H9 (cell line): ENCODE results near the gene PARD3. TPM values are rescaled to one million over a fixed set of nuclear protein-coding genes. Genes with fewer than 3 reads are reported as not detected.
A peak's percentile ranks its signal among the peaks of the same experiment; 100 is the strongest.

Experiments
- DNase-seq: peaks from one replicate; pipeline ENCODE4 v3.0.0-alpha.2; 2017
- H2AFZ ChIP-seq: one replicate; pipeline ENCODE4 v1.6.1; 2013; ENCODE audit warnings: mild to moderate bottlenecking, low read length, control low read depth, moderate library complexity
- H2AK5ac ChIP-seq: 2 replicates; pipeline ENCODE4 v1.6.1; 2013; ENCODE audit warnings: low read length, control low read depth, mixed read lengths; ENCODE audit not compliant: insufficient read length
- H2BK120ac ChIP-seq: one replicate; pipeline ENCODE4 v1.6.1; 2013; ENCODE audit warnings: low read depth, mild to moderate bottlenecking, low read length, control low read depth, inconsistent platforms; ENCODE audit not compliant: poor library complexity, severe bottlenecking
- H2BK12ac ChIP-seq: 2 replicates; pipeline ENCODE4 v1.6.1; 2013; ENCODE audit warnings: low read length, control low read depth, mixed read lengths, low read depth; ENCODE audit not compliant: insufficient read length
- H2BK15ac ChIP-seq: 2 replicates; pipeline ENCODE4 v1.6.1; 2013; ENCODE audit warnings: low read depth, low read length, control low read depth
- H2BK20ac ChIP-seq: one replicate; pipeline ENCODE4 v1.6.1; 2013; ENCODE audit warnings: low read depth, mild to moderate bottlenecking, low read length, control low read depth, inconsistent platforms; ENCODE audit not compliant: poor library complexity, severe bottlenecking
- H2BK5ac ChIP-seq: 2 replicates; pipeline ENCODE4 v1.6.1; 2013; ENCODE audit warnings: low read length, control low read depth, mixed read lengths; ENCODE audit not compliant: insufficient read length
- H3K14ac ChIP-seq: 2 replicates; pipeline ENCODE4 v1.6.1; 2013; ENCODE audit warnings: low read length, control low read depth; ENCODE audit not compliant: insufficient read depth
- H3K18ac ChIP-seq: 2 replicates; pipeline ENCODE4 v1.6.1; 2013; ENCODE audit warnings: low read depth, mild to moderate bottlenecking, mixed read lengths, low read length, control low read depth; ENCODE audit not compliant: insufficient read length
- H3K23ac ChIP-seq: 2 replicates; pipeline ENCODE4 v1.6.1; 2013; ENCODE audit warnings: low read length, control low read depth, mixed read lengths, low read depth; ENCODE audit not compliant: insufficient read length
- H3K23me2 ChIP-seq: 2 replicates; pipeline ENCODE4 v1.6.1; 2013; ENCODE audit warnings: low read depth, mild to moderate bottlenecking, mixed read lengths, low read length, control low read depth; ENCODE audit not compliant: insufficient read length, poor library complexity, severe bottlenecking
- H3K27ac ChIP-seq: 2 replicates; pipeline ENCODE4 v1.5.1; 2013; ENCODE audit warnings: low read length, control low read depth, mixed read lengths, low read depth; ENCODE audit not compliant: insufficient read length
- H3K27me3 ChIP-seq: 2 replicates; pipeline ENCODE4 v1.6.1; 2013; ENCODE audit warnings: low read length, control low read depth, inconsistent platforms; ENCODE audit not compliant: insufficient read depth
- H3K4ac ChIP-seq: 2 replicates; pipeline ENCODE4 v1.6.1; 2013; ENCODE audit warnings: low read depth, mild to moderate bottlenecking, control low read depth, inconsistent platforms, low read length, moderate library complexity
- H3K4me1 ChIP-seq: 2 replicates; pipeline ENCODE4 v1.6.1; 2013; ENCODE audit warnings: low read length, control low read depth, inconsistent platforms; ENCODE audit not compliant: insufficient read depth
- H3K4me2 ChIP-seq: 2 replicates; pipeline ENCODE4 v1.6.1; 2013; ENCODE audit warnings: low read length, control low read depth, mixed read lengths; ENCODE audit not compliant: insufficient read length, insufficient read depth
- H3K56ac ChIP-seq: 2 replicates; pipeline ENCODE4 v1.6.1; 2013; ENCODE audit warnings: low read depth, mild to moderate bottlenecking, mixed read lengths, low read length, control low read depth; ENCODE audit not compliant: insufficient read length
- H3K79me1 ChIP-seq: 2 replicates; pipeline ENCODE4 v1.6.1; 2013; ENCODE audit warnings: low read depth, mild to moderate bottlenecking, moderate library complexity, low read length, control low read depth, inconsistent platforms; ENCODE audit not compliant: insufficient read depth, poor library complexity, severe bottlenecking
- H3K79me2 ChIP-seq: 2 replicates; pipeline ENCODE4 v1.6.1; 2013; ENCODE audit warnings: low read length, control low read depth, inconsistent platforms; ENCODE audit not compliant: insufficient read depth
- H3K9ac ChIP-seq: 2 replicates; pipeline ENCODE4 v1.6.1; 2013; ENCODE audit warnings: low read length, control low read depth, mixed read lengths; ENCODE audit not compliant: insufficient read length; ENCODE audit errors: extremely low read depth
- H3K9me3 ChIP-seq: one replicate; pipeline ENCODE4 v1.6.1; 2013; ENCODE audit warnings: low read depth, low read length, inconsistent platforms; ENCODE audit not compliant: control insufficient read depth
- H3T11ph ChIP-seq: one replicate; pipeline ENCODE4 v1.6.1; 2013; ENCODE audit warnings: mild to moderate bottlenecking, low read length, control low read depth, inconsistent platforms
- H4K20me1 ChIP-seq: one replicate; pipeline ENCODE4 v1.6.1; 2013; ENCODE audit not compliant: control insufficient read depth, insufficient read length, insufficient read depth
- H4K5ac ChIP-seq: 2 replicates; pipeline ENCODE4 v1.6.1; 2013; ENCODE audit warnings: low read depth, mild to moderate bottlenecking, mixed read lengths, low read length, control low read depth; ENCODE audit not compliant: insufficient read length
- H4K8ac ChIP-seq: replicated peaks from 2 replicates; pipeline ENCODE4 v1.6.1; 2013; ENCODE audit warnings: low read length, control low read depth, mixed read lengths, low read depth; ENCODE audit not compliant: insufficient read length
- H4K91ac ChIP-seq: 2 replicates; pipeline ENCODE4 v1.6.1; 2013; ENCODE audit warnings: low read depth, mild to moderate bottlenecking, moderate library complexity, mixed read lengths, low read length, control low read depth; ENCODE audit not compliant: insufficient read length
- H3K27ac Mint-ChIP-seq, 3 experiments: 2 replicates in 2 of 3; 3 replicates in 1 of 3; pipeline ENCODE4 v1.8.0; 2020 to 2021; ENCODE audit warnings: mixed read lengths in 3 of 3, mild to moderate bottlenecking in 1 of 3, moderate library complexity in 1 of 3
- H3K27me3 Mint-ChIP-seq: 2 replicates; pipeline ENCODE4 v1.8.0; 2021; ENCODE audit warnings: low read depth, mild to moderate bottlenecking, moderate library complexity, mixed read lengths
- H3K36me3 Mint-ChIP-seq, 3 experiments: 2 replicates in 2 of 3; 3 replicates in 1 of 3; pipeline ENCODE4 v1.8.0; 2020 to 2021; ENCODE audit warnings: low read depth in 3 of 3, mixed read lengths in 3 of 3; ENCODE audit not compliant: insufficient read depth in 1 of 3
- H3K4me1 Mint-ChIP-seq, 2 experiments: 2 replicates each; pipeline ENCODE4 v1.8.0; 2020; ENCODE audit warnings: mixed read lengths in 2 of 2
- H3K4me3 Mint-ChIP-seq, 2 experiments: 2 replicates in 1 of 2; 3 replicates in 1 of 2; pipeline ENCODE4 v1.8.0; 2020 to 2021; ENCODE audit warnings: mild to moderate bottlenecking in 2 of 2, mixed read lengths in 2 of 2, moderate library complexity in 1 of 2
- H3K9me3 Mint-ChIP-seq, 2 experiments: 2 replicates in 1 of 2; 3 replicates in 1 of 2; pipeline ENCODE4 v1.8.0; 2020; ENCODE audit warnings: mild to moderate bottlenecking in 2 of 2, mixed read lengths in 2 of 2, moderate library complexity in 1 of 2
- WGBS: extraction: QIAGEN DNeasy Blood & Tissue Kit; methylation state at CpG from one replicate; pipeline ENCODE4 v1.1.7; 2013; ENCODE audit warnings: missing lambda C conversion rate, low lambda C conversion rate, mixed read lengths; ENCODE audit not compliant: insufficient read length; ENCODE audit errors: extremely low coverage; 5-methylcytosine and 5-hydroxymethylcytosine counted together
- total RNA-seq: library from RNA; stranded (reverse); gene quantifications from 2 replicates; pipeline ENCODE4 v1.2.1, GENCODE V29; 2021
- TF ChIP-seq, protein P1 (sequence below): fragments of 200-600 bp; sonication (generic); conservative IDR thresholded peaks from 3 replicates; pipeline ENCODE4 v1.8.0; 2021; ENCODE audit warnings: antibody characterized with exemption, mild to moderate bottlenecking

Gene PARD3
- total RNA-seq, 1 experiment from 2014 or later = 44.7 TPM

DNA sequence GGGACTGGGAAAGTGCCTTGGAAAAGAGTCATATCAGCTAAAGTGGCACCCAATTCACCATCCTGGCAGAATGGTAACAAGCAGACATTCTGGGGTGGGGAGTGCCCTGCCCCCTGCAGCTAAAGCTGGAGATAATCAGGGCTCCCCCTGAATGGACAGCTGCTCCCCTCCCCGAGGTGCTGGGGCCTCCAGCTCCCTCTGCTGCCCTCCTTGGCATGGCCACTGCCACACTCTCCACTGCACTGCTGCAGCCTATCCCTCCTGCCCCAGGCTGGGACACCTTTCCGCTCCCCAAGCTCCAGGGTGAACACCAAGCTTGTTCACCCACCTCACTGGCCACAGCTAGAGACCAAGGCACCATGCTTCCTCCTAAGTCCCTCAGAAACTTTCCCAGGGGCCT, 9.8 kb upstream of the PARD3 start:
- Histone ChIP-seq H3K9ac (no peak overlapping the region), H3K4me2 (no peak overlapping the region), H4K91ac (no peak overlapping the region), H4K5ac (no peak overlapping the region), H3K4ac (no peak overlapping the region; the same call in 1 of the 2 replicates), H3K56ac (no peak overlapping the region), H3K14ac (no peak overlapping the region), H3K23me2 (no peaks in the 10 kb centered on the region), H3K79me2 (no peaks in the 10 kb centered on the region), H3T11ph (no peak overlapping the region), H3K18ac (no peak overlapping the region), H4K20me1 (no peaks in the 10 kb centered on the region), H2BK20ac (no peak overlapping the region), H2AFZ (no peak overlapping the region), H3K79me1 (no peaks in the 10 kb centered on the region), H2BK5ac (no peak overlapping the region), H2BK120ac (no peak overlapping the region), H3K23ac (no peak overlapping the region), H3K4me1 (no peaks in the 10 kb centered on the region), H2AK5ac (no peak overlapping the region), H3K27ac (no peak overlapping the region), H2BK15ac (no peak overlapping the region; the same call in 1 of the 2 replicates), H4K8ac (no peak overlapping the region), H2BK12ac (no peak overlapping the region), H3K27me3 (no peaks in the 10 kb centered on the region), H3K9me3 (no peaks in the 10 kb centered on the region)
- H3K4me3 Mint-ChIP-seq = no peak overlapping the region
- H3K27ac Mint-ChIP-seq = no peak overlapping the region; a peak in 1 of 7 replicates
- no CpG with 5 or more reads among the region's 2 CpGs for WGBS
- peaks cover 6 to 17% of the 10 kb centered on the region in 2 experiments for H3K4me1 Mint-ChIP-seq
- H3K9me3 Mint-ChIP-seq = no peaks in the 10 kb centered on the region
- peak; percentile 45 for DNase-seq
- H3K36me3 Mint-ChIP-seq = no peaks in the 10 kb centered on the region
- TF ChIP-seq, protein P1, sequence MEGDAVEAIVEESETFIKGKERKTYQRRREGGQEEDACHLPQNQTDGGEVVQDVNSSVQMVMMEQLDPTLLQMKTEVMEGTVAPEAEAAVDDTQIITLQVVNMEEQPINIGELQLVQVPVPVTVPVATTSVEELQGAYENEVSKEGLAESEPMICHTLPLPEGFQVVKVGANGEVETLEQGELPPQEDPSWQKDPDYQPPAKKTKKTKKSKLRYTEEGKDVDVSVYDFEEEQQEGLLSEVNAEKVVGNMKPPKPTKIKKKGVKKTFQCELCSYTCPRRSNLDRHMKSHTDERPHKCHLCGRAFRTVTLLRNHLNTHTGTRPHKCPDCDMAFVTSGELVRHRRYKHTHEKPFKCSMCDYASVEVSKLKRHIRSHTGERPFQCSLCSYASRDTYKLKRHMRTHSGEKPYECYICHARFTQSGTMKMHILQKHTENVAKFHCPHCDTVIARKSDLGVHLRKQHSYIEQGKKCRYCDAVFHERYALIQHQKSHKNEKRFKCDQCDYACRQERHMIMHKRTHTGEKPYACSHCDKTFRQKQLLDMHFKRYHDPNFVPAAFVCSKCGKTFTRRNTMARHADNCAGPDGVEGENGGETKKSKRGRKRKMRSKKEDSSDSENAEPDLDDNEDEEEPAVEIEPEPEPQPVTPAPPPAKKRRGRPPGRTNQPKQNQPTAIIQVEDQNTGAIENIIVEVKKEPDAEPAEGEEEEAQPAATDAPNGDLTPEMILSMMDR = no peak; the same call in 2 of the 3 replicates
- peaks cover 2% of the 10 kb centered on the region; the same call in 1 of the 2 replicates for H3K27me3 Mint-ChIP-seq
